Measurements from ENCODE around the gene CCDC149. TPM values are rescaled to one million over a fixed set of nuclear protein-coding genes. Genes with fewer than 3 reads are reported as not detected.

Gene CCDC149
- total and polyA plus RNA-seq, 2 of the 8 experiments (the other 6 are each of a cell fraction or from before 2014, with no cell fraction given), result 2.2 to 5.6 TPM

- TF ChIP-seq RNF2 (IDR thresholded peaks at IDR 0.05; ENCODE audit: borderline replicate concordance, low read depth, low read length, missing control alignments, poor library complexity, severe bottlenecking) (no peak), CHD7 (IDR thresholded peaks at IDR 0.05; ENCODE audit: insufficient replicate concordance, low read length) (no peak)
These were observed 129.3 kb downstream of the CCDC149 start (continued) for GRCh38 chr4:24783506-24783905.
